Measurements from ENCODE around the gene SCN1B.
A peak's percentile ranks its signal among the peaks of the same experiment; 100 is the strongest.

SCN1B gene

DNA sequence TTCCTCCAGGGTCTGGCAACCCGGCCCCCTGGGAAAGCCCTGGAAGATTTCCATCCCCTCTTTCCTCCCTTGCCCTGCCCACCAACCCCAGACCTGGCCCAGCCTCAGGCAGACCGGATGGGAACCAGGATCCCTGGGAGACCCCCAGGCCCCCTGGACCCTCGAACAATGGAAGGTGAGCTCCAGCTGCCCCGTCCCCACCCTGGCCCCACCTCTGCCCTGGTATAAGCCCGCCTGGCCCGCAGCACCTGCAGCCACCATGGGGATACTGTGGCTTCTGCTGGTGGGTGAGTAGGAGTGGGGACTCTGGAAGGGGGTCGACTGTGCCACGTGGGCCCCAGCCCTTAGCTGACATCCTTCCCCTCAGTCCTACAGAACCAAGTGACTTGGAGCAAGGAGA is 43.7 kb downstream of the SCN1B start:
- Mint-ChIP-seq H3K9me3 (peaks cover 5% of the 10 kb centered on the region), H3K4me3 (no peak overlapping the region), H3K4me1 (no peaks in the 10 kb centered on the region), H3K27me3 (peaks cover 2% of the 10 kb centered on the region), H3K27ac (no peak overlapping the region), H3K36me3 (ENCODE audit: low read depth) (no peaks in the 10 kb centered on the region)
- no peak for ATAC-seq
- DNase-seq: no peak

DNA sequence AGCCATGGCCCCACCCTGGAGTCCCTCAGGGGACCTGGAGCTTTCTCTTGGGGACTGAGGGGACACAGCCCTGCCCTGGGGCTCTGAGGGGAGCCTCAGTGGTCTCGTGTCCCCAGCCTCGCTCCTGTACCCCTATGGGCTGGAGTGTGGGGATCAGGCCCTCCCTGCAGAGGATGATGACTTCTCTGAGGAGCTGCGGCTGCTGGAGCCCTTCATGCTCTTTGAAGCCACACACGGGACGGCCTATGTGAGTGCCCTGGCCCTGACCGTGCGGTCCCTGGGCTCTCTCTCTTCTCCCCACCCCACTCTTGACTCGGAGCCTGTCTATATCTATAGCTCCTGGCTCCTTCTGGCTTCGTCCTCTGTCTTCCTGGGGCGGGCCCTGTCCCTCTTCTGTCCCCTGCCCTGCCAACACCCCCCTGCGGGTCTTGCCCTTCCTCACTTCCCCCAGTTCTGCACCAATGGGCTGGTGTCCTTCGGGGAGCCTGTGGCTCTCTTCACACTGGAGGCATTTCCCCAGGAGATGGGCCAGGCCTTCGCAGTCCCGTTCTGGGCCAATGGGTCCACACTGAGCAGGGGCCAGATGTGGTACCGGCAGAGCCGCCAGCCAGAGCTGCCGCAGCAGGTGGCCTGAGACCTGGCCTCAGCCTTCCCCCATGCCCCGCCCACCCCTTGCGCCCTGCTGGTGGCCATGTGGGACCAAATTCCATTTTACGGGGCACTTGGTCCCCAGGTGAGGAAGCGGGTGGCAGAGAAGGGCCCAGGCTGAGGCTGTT is 44.3 kb downstream of the SCN1B start:
- ATAC-seq (no peak), DNase-seq (no peak)
- Mint-ChIP-seq H3K27me3 (peaks cover 2% of the 10 kb centered on the region), H3K9me3 (peaks cover 5% of the 10 kb centered on the region), H3K4me1 (no peaks in the 10 kb centered on the region), H3K36me3 (ENCODE audit: low read depth) (no peaks in the 10 kb centered on the region), H3K27ac (no peak overlapping the region), H3K4me3 (no peak overlapping the region)

DNA sequence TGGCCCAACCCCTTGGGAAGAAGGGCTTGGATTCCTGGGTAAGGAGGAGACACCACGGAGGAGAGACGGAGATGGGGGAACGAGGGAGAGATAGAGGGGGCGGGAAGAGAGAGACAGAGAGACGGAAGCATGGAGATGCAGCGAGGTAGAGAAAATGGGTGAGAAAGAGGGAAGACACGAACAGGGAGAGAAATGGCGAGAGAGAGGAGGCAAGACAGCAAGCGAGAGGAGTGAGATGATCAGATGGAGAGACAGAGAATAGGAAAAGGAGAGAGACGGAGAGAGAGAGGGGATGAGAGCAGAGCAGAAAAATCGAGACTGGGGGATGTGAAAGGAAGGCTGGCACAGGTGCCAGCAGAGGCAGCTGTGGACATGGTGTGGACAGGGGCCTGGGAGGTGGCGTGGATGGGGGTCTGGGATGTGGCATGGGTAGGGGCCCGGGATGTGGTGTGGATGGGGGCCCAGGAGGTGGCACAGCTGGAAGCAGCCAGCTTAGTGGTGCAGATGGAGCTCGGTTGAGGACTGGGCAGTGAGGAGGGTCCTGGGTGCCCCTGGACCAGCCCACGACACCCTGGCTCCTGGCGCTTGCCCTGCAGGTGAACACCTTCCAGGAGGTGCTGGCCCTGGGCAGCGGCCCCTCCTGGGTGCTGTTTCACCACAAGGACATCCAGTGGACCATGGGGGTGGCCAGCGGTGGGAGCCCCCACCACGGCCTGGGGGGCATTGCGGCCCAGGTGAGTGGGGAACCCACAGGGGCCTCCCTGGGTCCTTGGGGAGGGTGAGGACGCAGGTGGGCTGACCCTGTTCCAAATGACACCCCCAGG is 45.1 kb downstream of the SCN1B start:
- H3K4me1 Mint-ChIP-seq: no peaks in the 10 kb centered on the region
- no peak overlapping the region for H3K4me3 Mint-ChIP-seq
- H3K27me3 Mint-ChIP-seq: peaks cover 2% of the 10 kb centered on the region
- no peak overlapping the region for H3K27ac Mint-ChIP-seq
- ATAC-seq (peak; percentile 27), DNase-seq (no peak)
- peaks cover 4% of the 10 kb centered on the region for H3K9me3 Mint-ChIP-seq
- no peaks in the 10 kb centered on the region for H3K36me3 Mint-ChIP-seq (ENCODE audit: low read depth)

DNA sequence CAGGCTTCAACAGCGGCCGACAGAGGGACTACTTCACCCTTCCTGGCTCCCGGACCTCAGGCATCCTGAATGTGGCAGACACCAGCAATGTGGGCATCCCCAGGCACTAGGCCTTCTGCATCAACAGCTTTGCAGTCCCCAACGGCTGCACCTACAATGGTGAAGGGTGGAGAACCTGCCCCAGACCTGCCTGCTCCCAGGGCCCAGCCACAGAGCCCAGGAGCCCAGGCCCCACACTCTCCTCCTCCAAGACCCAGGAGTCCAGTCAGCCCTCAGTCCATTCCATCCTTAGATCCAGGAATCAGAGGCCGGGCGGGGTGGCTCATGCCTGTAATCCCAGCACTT is 45.7 kb downstream of the SCN1B start:
- Mint-ChIP-seq H3K4me3 (no peak overlapping the region), H3K27ac (no peak overlapping the region), H3K9me3 (no peaks in the 10 kb centered on the region), H3K4me1 (no peaks in the 10 kb centered on the region), H3K36me3 (ENCODE audit: low read depth) (no peaks in the 10 kb centered on the region), H3K27me3 (peaks cover 2% of the 10 kb centered on the region)
- ATAC-seq (no peak), DNase-seq (no peak)

DNA sequence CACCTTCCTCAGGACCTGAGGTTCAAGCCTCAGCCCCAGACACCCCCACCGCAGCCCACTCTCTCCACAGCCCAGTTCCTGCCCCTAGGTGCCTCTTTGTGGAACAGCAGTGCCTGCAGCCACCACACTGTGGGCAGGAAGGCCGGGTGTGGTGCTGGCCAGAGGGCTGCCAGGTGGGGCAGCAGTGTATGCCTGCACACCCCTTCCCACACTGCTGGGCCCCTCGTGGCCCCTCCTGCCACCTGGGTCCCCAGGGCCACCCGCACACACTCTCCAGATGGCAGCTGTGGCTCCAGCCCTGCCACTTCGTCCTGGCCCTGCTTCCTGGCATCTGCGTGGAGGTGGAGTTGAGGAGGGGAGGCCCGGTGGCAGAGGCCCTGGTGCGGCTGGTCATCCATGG is 46.4 kb downstream of the SCN1B start:
- Mint-ChIP-seq H3K9me3 (no peaks in the 10 kb centered on the region), H3K27ac (no peak overlapping the region), H3K36me3 (ENCODE audit: low read depth) (no peaks in the 10 kb centered on the region), H3K4me1 (no peaks in the 10 kb centered on the region), H3K27me3 (peaks cover 2% of the 10 kb centered on the region), H3K4me3 (no peak overlapping the region)
- ATAC-seq: no peak
- DNase-seq: no peak

DNA sequence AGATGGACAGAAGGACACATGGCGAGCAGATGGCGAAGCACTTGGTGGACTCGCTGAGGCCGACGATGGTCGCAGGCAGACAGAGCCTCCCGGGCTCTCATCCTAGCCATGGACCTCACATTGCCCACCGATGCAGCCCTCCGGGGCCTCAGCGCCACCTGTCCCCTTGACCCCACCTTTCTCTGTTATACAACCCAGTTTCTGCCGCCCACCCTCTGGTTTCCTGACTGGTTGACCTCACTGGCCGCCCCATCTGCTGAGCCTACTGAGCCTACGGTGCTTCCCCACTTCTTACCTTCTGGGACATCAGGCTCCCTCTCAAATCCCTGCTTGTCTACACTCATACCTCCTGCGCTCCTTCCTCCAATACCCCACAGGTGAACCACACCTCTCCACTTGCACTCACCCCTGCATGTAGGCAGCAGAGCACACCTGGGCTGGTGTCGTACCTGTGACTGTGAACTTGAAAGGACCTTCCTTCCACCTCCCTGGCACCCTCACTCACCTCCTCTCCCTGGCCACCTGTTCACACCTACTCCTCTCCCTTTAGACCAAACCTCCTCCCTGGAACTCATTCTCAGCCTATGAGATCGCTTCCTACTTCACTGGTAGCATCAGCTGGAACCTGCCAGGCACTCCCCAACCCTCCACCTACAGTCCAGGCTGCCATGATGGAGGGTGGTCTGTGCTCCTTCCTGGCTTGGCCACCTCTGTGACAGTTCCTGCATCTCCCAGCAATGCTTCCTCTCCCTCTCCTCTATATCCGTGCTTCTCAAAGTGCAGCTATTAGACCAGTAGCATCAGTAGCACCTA is 47.3 kb downstream of the SCN1B start:
- DNase-seq (no peak), ATAC-seq (no peak)
- Mint-ChIP-seq H3K27ac (no peak overlapping the region), H3K27me3 (peaks cover 2% of the 10 kb centered on the region), H3K9me3 (no peaks in the 10 kb centered on the region), H3K4me1 (no peaks in the 10 kb centered on the region), H3K4me3 (no peak overlapping the region), H3K36me3 (ENCODE audit: low read depth) (no peaks in the 10 kb centered on the region)

DNA sequence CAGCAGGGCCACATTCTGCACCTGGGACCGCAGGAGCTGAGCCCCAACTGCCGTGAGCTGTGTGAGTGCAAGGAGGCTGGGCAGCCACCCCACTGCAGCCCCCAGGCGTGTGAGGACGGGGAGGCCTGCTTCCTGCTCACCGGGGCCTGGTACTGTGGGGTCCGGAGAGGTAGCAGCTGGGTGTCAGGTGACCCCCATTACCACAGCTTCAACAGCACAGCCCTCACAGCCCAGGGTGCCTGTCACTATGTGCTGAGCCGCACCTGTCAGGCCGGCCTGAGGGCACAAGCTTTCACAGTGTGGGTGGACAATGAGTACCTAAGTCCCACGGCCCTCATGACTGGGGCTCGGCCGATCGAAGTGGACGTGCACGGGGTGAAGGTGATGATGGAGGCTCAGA is 49.6 kb downstream of the SCN1B start:
- ATAC-seq: no peak
- Mint-ChIP-seq H3K27me3 (peaks cover 2% of the 10 kb centered on the region), H3K9me3 (no peaks in the 10 kb centered on the region), H3K4me1 (peaks cover 6% of the 10 kb centered on the region), H3K36me3 (ENCODE audit: low read depth) (no peaks in the 10 kb centered on the region), H3K4me3 (no peak overlapping the region), H3K27ac (no peak overlapping the region)
- DNase-seq: no peak

DNA sequence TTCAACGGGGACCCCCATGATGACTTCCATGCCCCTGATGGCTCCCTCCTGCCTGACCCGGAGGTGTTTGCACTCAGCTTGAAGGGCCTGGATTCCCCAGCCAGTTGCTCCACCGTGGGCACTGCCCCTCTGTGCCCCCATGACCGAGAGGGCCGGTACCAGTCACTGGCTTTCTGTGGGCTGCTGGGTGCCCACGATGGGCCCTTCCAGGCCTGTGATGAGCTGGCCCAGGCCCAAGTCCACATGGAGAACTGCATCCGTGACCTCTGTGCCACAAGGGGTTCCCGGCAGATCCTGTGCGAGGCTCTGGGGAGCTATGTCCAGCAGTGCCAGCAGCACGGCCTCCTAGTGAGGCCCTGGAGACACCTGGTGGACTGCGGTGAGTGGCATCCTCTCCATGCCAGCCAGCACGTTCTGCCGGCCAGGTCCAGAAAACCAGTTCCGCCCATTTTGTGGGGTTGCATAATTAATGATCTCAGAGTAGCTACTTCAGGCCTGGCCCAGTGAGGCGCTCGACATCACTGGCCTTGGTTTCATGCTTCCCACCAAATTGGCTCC is 50.4 kb downstream of the SCN1B start:
- H3K36me3 Mint-ChIP-seq (ENCODE audit: low read depth): no peaks in the 10 kb centered on the region
- peaks cover 9% of the 10 kb centered on the region for H3K4me1 Mint-ChIP-seq
- H3K9me3 Mint-ChIP-seq: no peaks in the 10 kb centered on the region
- H3K4me3 Mint-ChIP-seq: no peak overlapping the region
- H3K27ac Mint-ChIP-seq: no peak overlapping the region
- DNase-seq: no peak
- peaks cover 2% of the 10 kb centered on the region for H3K27me3 Mint-ChIP-seq
- no peak for ATAC-seq

DNA sequence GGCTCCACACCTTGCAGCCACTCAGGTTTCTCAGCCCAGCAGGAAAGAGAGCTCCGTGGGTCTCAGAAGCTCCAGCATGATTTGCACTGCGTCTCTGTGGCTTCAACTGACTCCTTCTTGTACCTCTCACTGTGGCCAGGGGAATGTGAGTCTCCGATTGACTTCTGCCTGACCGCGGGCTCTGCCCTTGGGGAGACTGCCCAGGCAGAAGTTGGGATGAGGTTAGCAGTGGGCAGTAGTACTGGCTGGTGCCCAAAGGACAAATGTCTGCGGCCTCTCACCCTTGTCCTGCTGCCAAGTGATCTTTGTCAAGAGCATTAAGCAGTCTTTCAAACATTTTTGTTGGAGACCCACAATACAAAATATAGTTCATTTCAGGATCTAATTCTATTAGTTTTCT is 50.9 kb downstream of the SCN1B start:
- peaks cover 2% of the 10 kb centered on the region for H3K27me3 Mint-ChIP-seq
- no peaks in the 10 kb centered on the region for H3K9me3 Mint-ChIP-seq
- no peak overlapping the region for H3K27ac Mint-ChIP-seq
- no peak for ATAC-seq
- H3K4me3 Mint-ChIP-seq: no peak overlapping the region
- peaks cover 13% of the 10 kb centered on the region for H3K4me1 Mint-ChIP-seq
- no peak for DNase-seq
- no peaks in the 10 kb centered on the region for H3K36me3 Mint-ChIP-seq (ENCODE audit: low read depth)

DNA sequence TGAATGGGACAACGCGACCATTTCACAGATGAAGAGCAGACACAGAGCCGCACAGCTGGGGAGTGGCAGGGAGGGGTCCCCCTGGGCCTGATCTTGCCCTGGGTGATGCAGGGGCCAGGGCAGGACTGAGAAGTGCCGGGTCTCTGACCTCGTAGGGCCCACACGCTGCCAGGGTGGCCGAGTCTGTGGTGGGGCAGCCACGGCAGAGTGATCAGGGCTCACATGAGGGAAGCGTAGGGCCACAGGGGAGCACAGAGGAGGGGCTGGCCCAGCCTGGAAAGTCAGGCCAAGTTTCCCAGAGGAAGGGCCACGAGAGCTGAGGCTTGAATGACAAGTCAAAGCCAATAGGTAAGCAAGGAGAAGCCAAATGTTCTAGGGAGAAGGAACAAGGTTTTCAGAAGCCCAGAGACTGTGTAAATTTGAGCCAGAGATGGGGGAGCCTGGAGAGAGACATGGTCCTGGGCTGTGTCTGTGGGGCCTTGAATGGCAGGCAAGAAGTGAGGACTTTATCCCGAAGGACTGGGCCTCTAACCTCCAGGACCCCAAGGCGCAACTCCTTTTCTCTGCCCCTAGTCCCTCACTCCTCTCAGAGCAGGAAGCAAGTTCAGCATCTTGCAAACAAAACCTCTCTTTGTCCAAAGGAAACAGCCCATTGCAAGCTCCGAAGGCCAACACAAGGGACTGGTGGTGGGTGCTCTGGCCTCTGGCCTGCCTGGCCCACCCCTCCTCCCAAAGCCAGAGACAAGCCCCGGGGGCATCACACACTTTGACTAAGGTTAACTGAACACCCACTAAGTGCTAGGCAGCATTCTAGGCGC is 53.6 kb downstream of the SCN1B start:
- Mint-ChIP-seq H3K27ac (no peak overlapping the region), H3K4me1 (peaks cover 14% of the 10 kb centered on the region), H3K9me3 (no peaks in the 10 kb centered on the region), H3K4me3 (no peak overlapping the region), H3K27me3 (no peaks in the 10 kb centered on the region), H3K36me3 (ENCODE audit: low read depth) (no peaks in the 10 kb centered on the region)
- ATAC-seq: no peak
- DNase-seq: no peak

DNA sequence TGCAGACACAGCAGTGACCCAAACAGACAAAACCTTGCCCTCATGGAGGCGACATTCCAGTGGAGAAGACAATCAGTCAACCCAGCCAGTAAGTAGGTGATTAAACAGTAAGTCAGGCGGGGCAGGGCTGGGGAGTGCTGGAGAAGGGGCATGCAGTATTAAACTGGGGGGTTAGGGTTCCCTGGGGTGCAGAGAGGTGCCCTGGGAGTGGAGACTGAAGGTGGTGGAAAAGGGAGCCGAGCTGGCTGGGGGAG is 54.2 kb downstream of the SCN1B start:
- Mint-ChIP-seq H3K9me3 (no peaks in the 10 kb centered on the region), H3K36me3 (ENCODE audit: low read depth) (no peaks in the 10 kb centered on the region), H3K27me3 (no peaks in the 10 kb centered on the region), H3K4me1 (peaks cover 14% of the 10 kb centered on the region), H3K27ac (no peak overlapping the region), H3K4me3 (no peak overlapping the region)
- ATAC-seq: no peak
- no peak for DNase-seq

DNA sequence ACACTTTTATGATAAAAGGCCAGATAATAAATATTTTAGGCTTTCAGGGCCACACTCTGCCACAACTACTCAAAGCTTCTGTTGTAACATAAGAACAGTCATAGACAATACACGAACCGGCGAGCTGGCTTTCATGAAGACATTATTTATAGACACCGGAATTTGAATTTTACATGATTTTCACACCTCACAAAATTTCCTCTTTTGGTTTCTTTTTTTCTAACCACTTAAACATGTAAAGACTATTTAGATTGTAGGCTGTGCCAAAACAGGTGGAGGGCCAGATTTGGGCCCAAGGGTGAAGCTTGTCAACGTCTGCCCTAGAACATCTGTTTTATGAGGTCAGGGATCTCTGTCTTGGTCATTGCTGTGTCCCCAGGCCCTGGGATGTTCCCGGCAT is 55.7 kb downstream of the SCN1B start:
- H3K4me3 Mint-ChIP-seq: no peak overlapping the region
- ATAC-seq: no peak

DNA sequence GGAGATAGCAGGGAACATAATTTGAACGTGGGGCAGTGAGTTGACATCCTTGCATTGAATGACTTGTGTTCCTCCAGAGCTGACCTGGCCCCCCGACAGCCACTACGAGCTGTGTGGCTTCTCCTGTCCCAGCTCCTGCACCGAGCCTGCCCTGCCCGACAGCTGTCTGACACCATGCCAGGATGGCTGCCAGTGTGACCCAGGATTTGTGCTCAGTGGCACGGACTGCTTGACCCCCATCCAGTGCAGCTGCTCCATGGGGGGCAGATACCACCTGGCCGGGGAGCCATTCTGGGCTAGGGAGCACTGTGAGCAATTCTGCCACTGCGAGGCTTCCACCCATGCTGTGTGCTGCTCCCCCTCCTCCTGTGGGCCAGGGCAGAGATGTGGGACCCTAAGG is 56.2 kb downstream of the SCN1B start:
- DNase-seq (no peak), ATAC-seq (no peak)
- Mint-ChIP-seq H3K4me3 (no peak overlapping the region), H3K4me1 (peaks cover 16% of the 10 kb centered on the region), H3K27me3 (peaks cover 6% of the 10 kb centered on the region), H3K9me3 (no peaks in the 10 kb centered on the region), H3K27ac (no peak overlapping the region), H3K36me3 (ENCODE audit: low read depth) (no peaks in the 10 kb centered on the region)

More for the DNA sequence above, 55.7 kb downstream of the SCN1B start:
- Mint-ChIP-seq H3K36me3 (ENCODE audit: low read depth) (no peaks in the 10 kb centered on the region), H3K9me3 (no peaks in the 10 kb centered on the region), H3K27me3 (peaks cover 6% of the 10 kb centered on the region), H3K27ac (peak overlapping the region; percentile 24), H3K4me1 (peaks cover 16% of the 10 kb centered on the region)
- DNase-seq: no peak

DNA sequence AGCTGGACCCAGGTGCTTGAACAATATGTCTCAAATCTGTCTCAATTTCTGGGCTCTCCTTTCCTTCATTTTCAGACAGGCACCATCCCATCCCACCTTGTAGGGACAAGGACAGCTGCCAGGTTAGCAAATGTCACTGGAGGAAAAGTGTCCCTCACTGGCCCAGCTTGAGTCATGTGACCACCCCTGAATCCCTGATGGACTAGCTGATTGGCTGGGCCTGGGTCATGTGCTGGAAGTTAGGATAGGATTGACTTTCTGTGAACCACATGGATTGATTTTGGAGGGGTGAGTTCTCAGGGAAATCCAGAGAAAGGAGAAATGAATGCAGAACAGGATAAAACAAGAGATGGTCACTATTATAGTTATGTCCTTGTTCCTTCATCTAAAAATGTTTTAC is 57.1 kb downstream of the SCN1B start:
- no peak for ATAC-seq
- no peak for DNase-seq
- no peak overlapping the region for H3K4me3 Mint-ChIP-seq
- H3K9me3 Mint-ChIP-seq: no peaks in the 10 kb centered on the region
- no peaks in the 10 kb centered on the region for H3K36me3 Mint-ChIP-seq (ENCODE audit: low read depth)
- no peak overlapping the region for H3K27ac Mint-ChIP-seq
- H3K27me3 Mint-ChIP-seq: peaks cover 6% of the 10 kb centered on the region
- H3K4me1 Mint-ChIP-seq: peaks cover 16% of the 10 kb centered on the region
